Measurements from ENCODE around the gene PLCB4. TPM values are rescaled to one million over a fixed set of nuclear protein-coding genes. Genes with fewer than 3 reads are reported as not detected.

The PLCB4 gene
- total and polyA plus RNA-seq, 2 donors: 11.5 to 32.1 TPM

- Histone ChIP-seq H3K4me1 (ENCODE audit: insufficient read depth) (no peaks in the 10 kb centered on the region), H3K27ac (ENCODE audit: low read depth) (no peak overlapping the region), H3K36me3 (ENCODE audit: insufficient read depth) (no peaks in the 10 kb centered on the region), H3K4me3 (ENCODE audit: low read depth, low read length) (no peak overlapping the region)
- no peak for DNase-seq (ENCODE audit: extremely low spot score)
Observed at GRCh38 chr20:9126527-9126926, 57.6 kb downstream of the PLCB4 start.

DNA sequence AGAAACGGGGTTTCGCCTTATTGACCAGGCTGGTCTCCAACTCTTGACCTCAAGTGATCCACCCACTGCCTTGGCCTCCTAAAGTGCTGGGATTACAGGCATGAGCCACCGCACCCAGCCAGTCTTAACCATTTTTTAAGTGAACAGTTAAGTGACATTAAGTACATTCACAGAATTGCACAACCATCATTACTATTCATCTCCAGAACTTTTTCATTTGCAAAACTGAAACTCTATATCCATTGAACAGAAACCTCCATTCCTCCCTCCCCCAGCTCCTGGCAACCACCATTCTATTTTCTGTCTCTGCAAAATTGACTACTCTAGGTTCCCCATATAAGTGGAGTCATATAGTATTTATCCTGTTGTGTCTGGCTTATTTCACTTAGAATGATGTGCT lies 59.7 kb downstream of the PLCB4 start:
- Histone ChIP-seq H3K27ac (ENCODE audit: low read depth) (no peak overlapping the region), H3K36me3 (ENCODE audit: insufficient read depth) (no peaks in the 10 kb centered on the region), H3K4me3 (ENCODE audit: low read depth, low read length) (no peak overlapping the region), H3K4me1 (ENCODE audit: insufficient read depth) (no peaks in the 10 kb centered on the region)
- DNase-seq (ENCODE audit: extremely low spot score): no peak
- 91% methylated on average over 3 of the region's 3 CpGs for WGBS

DNA sequence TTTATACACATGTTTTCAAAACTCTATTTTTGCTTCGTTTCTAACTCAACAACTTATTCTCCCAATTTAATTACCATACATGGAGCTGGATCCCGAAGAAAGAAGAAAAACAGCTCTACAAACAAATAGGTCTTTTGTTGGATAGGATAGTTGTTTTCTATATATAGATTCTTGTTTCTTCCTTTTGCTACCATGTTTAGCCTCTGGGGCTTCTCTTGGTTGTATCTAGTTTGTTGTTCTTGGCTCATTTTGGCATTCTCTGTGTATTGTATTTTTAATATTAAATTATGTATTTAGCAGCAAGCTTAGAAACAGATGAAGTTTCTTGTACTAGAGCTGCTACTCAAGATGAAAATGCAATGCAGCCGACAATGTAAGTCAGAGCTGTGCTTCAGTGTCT lies 60.9 kb downstream of the PLCB4 start:
- Histone ChIP-seq H3K36me3 (ENCODE audit: insufficient read depth) (no peaks in the 10 kb centered on the region), H3K27ac (ENCODE audit: low read depth) (no peak overlapping the region), H3K4me3 (ENCODE audit: low read depth, low read length) (no peak overlapping the region), H3K4me1 (ENCODE audit: insufficient read depth) (no peaks in the 10 kb centered on the region)
- no peak for DNase-seq (ENCODE audit: extremely low spot score)
- 72% methylated on average over 3 of the region's 3 CpGs for WGBS

GRCh38 chr20:9130521-9130920 lies 61.6 kb downstream of the PLCB4 start:
- no peak overlapping the region for H3K4me3 ChIP-seq (ENCODE audit: low read depth, low read length)
- no peak overlapping the region for H3K27ac ChIP-seq (ENCODE audit: low read depth)
- no peaks in the 10 kb centered on the region for H3K4me1 ChIP-seq (ENCODE audit: insufficient read depth)
- H3K36me3 ChIP-seq (ENCODE audit: insufficient read depth): no peaks in the 10 kb centered on the region
- DNase-seq (ENCODE audit: extremely low spot score): peak; percentile 51
- WGBS: 9% methylated on average over 1 of the region's 1 CpG

- WGBS: 98% methylated on average over 3 of the region's 3 CpGs
- no peak overlapping the region for H3K27ac ChIP-seq (ENCODE audit: low read depth)
Observed at GRCh38 chr20:9131841-9132240, 63.0 kb downstream of the PLCB4 start.

GRCh38 chr20:9134346-9134745 lies 65.5 kb downstream of the PLCB4 start:
- no peak for DNase-seq (ENCODE audit: extremely low spot score)
- Histone ChIP-seq H3K4me3 (ENCODE audit: low read depth, low read length) (no peak overlapping the region), H3K27ac (ENCODE audit: low read depth) (no peak overlapping the region), H3K36me3 (ENCODE audit: insufficient read depth) (no peaks in the 10 kb centered on the region), H3K4me1 (ENCODE audit: insufficient read depth) (no peaks in the 10 kb centered on the region)
- WGBS: 66% methylated on average over 2 of the region's 2 CpGs

More at GRCh38 chr20:9131841-9132240, 63.0 kb downstream of the PLCB4 start:
- Histone ChIP-seq H3K4me3 (ENCODE audit: low read depth, low read length) (no peak overlapping the region), H3K4me1 (ENCODE audit: insufficient read depth) (no peaks in the 10 kb centered on the region), H3K36me3 (ENCODE audit: insufficient read depth) (no peaks in the 10 kb centered on the region)
- no peak for DNase-seq (ENCODE audit: extremely low spot score)

- H3K36me3 ChIP-seq (ENCODE audit: insufficient read depth): no peaks in the 10 kb centered on the region
- no peaks in the 10 kb centered on the region for H3K4me1 ChIP-seq (ENCODE audit: insufficient read depth)
- 58% methylated on average over 3 of the region's 3 CpGs for WGBS
- no peak for DNase-seq (ENCODE audit: extremely low spot score)
- H3K4me3 ChIP-seq (ENCODE audit: low read depth, low read length): no peak overlapping the region
- no peak overlapping the region for H3K27ac ChIP-seq (ENCODE audit: low read depth)
Observed at GRCh38 chr20:9136114-9136513, 67.2 kb downstream of the PLCB4 start.

GRCh38 chr20:9137001-9137400 lies 68.1 kb downstream of the PLCB4 start:
- no peak overlapping the region for H3K4me3 ChIP-seq (ENCODE audit: low read depth, low read length)
- no peaks in the 10 kb centered on the region for H3K36me3 ChIP-seq (ENCODE audit: insufficient read depth)
- no peaks in the 10 kb centered on the region for H3K4me1 ChIP-seq (ENCODE audit: insufficient read depth)
- WGBS: 84% methylated on average over 7 of the region's 7 CpGs
- no peak for DNase-seq (ENCODE audit: extremely low spot score)
- no peak overlapping the region for H3K27ac ChIP-seq (ENCODE audit: low read depth)

DNA sequence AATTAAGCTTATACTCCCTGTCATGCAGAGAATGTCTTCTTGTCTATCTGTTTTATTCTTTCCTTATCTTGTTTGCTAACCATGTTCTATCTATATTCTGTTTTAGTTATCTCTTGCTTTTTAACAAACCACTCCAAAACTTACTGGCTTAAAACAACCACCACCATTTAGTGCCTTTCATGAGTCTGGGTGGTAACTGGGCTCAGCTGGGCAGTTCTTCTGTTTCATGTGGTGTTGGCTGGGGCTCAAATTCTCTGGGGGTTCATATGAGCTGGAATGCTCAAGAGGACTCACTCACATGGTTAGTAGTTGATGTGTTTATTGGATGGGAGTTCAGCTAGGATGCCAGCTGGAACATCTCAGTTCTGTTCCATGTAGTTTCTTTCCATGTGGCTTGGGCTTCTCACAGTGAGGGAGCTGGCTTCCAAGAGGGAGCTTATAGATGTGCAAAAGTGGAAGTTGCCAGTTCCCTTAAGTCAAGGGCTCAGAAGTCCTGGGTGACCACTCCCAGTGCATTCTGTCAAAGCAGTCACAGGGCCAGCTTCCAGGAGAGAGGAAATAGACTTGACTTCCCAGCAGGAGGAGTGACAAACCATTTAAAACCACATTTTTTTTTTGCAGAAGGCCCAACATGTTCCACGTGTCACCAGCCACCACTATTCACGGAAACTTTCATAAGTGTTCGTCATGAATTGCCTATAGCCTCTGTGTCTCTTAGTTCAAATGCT lies 70.4 kb downstream of the PLCB4 start:
- Histone ChIP-seq H3K27ac (ENCODE audit: low read depth) (no peak overlapping the region), H3K36me3 (ENCODE audit: insufficient read depth) (no peaks in the 10 kb centered on the region), H3K4me1 (ENCODE audit: insufficient read depth) (no peaks in the 10 kb centered on the region), H3K4me3 (ENCODE audit: low read depth, low read length) (no peak overlapping the region)
- DNase-seq (ENCODE audit: extremely low spot score): no peak
- 91% methylated on average over 3 of the region's 3 CpGs for WGBS

DNA sequence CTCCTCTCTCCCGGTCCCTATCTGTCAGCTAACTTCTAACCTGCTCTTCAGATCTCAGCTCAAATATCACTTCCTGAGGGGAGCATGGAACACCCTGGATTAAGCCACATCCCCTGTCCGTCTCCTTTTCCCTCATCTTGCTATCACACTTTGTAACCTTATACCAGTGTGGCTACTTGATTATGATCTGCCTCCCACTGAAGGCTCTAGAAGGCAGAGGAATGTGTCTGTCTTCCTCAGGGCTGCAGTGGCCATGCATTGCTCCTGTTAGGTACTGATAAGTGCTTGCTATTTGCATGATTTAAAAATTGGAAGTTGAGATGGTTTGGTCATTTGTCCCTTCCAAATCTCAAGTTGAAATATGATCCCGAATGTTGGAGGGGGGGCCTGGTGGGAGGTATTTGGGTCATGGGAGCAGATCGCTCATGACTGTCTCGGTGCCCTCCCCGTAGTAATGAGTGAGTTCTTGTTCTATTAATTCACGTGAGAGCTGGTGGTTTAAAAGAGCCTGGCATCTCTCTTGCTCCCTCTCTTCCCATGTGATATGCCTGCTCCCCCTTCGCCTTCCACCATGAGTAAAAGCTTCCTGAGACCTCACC lies 71.4 kb downstream of the PLCB4 start:
- no peaks in the 10 kb centered on the region for H3K4me1 ChIP-seq (ENCODE audit: insufficient read depth)
- no peak for DNase-seq (ENCODE audit: extremely low spot score)
- H3K4me3 ChIP-seq (ENCODE audit: low read depth, low read length): no peak overlapping the region
- H3K36me3 ChIP-seq (ENCODE audit: insufficient read depth): no peaks in the 10 kb centered on the region
- 89% methylated on average over 8 of the region's 8 CpGs for WGBS
- no peak overlapping the region for H3K27ac ChIP-seq (ENCODE audit: low read depth)

GRCh38 chr20:9141070-9141469 lies 72.2 kb downstream of the PLCB4 start:
- no peak for DNase-seq (ENCODE audit: extremely low spot score)
- Histone ChIP-seq H3K4me1 (ENCODE audit: insufficient read depth) (no peaks in the 10 kb centered on the region), H3K4me3 (ENCODE audit: low read depth, low read length) (no peak overlapping the region), H3K36me3 (ENCODE audit: insufficient read depth) (no peaks in the 10 kb centered on the region), H3K27ac (ENCODE audit: low read depth) (no peak overlapping the region)
- 60% methylated on average over 1 of the region's 1 CpG for WGBS

GRCh38 chr20:9141921-9142320 lies 73.0 kb downstream of the PLCB4 start:
- Histone ChIP-seq H3K4me3 (ENCODE audit: low read depth, low read length) (no peak overlapping the region), H3K27ac (ENCODE audit: low read depth) (no peak overlapping the region), H3K4me1 (ENCODE audit: insufficient read depth) (no peaks in the 10 kb centered on the region), H3K36me3 (ENCODE audit: insufficient read depth) (no peaks in the 10 kb centered on the region)
- no peak for DNase-seq (ENCODE audit: extremely low spot score)

DNA sequence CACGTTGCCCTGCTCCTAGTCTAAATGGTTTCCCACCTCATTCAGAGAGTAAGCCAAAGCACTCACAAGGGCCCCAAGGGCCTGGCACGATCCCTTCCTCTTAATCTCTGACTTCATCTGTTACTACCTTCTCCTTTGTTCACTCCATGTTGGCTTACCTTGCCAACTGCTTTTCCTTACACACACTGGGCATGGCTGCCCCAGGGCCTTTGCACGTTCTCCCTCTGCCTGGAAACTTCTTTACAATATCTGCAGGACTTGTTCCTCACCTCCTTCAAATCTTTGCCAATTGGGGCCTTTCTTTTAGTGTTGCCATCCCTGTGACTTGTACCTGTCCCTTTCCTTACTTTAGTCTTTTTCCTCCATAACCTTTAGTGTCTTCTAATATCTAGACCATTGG lies 73.9 kb downstream of the PLCB4 start:
- H3K36me3 ChIP-seq (ENCODE audit: insufficient read depth): no peaks in the 10 kb centered on the region
- no peaks in the 10 kb centered on the region for H3K4me1 ChIP-seq (ENCODE audit: insufficient read depth)
- no peak for DNase-seq (ENCODE audit: extremely low spot score)
- no peak overlapping the region for H3K4me3 ChIP-seq (ENCODE audit: low read depth, low read length)
- H3K27ac ChIP-seq (ENCODE audit: low read depth): no peak overlapping the region
- WGBS: 93% methylated on average over 3 of the region's 3 CpGs

DNA sequence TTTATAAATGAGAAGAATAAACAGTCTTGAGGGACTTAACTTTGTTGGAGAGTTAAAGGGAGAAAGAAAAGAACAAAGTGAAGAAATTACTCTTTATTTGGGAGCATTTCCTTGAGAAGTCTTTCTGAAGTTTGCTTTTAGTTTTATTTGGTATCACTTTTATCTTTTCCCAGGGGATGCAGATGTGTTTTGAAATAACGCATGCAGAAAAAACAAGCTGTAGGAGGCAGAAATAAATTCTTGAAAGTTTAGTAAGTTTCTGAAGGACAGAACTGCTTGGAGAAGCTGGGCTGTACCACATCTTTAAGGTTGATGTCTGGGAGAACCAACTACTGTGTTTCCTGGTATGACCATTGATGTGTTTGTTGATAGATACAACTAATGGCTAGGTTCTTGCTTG lies 75.0 kb downstream of the PLCB4 start:
- WGBS: 30% methylated on average over 1 of the region's 1 CpG
- Histone ChIP-seq H3K27ac (ENCODE audit: low read depth) (no peak overlapping the region), H3K4me3 (ENCODE audit: low read depth, low read length) (no peak overlapping the region), H3K36me3 (ENCODE audit: insufficient read depth) (no peaks in the 10 kb centered on the region), H3K4me1 (ENCODE audit: insufficient read depth) (no peaks in the 10 kb centered on the region)
- no peak for DNase-seq (ENCODE audit: extremely low spot score)
